HTR-8/SVneo (cell line): ENCODE measurements around the gene DYSF.
A peak's percentile ranks its signal among the peaks of the same experiment; 100 is the strongest.

ENCODE experiments used
- DNase-seq: peaks from one replicate; pipeline ENCODE4 v3.0.0; 2011; ENCODE audit warnings: low spot score, mixed read lengths; ENCODE audit not compliant: insufficient read length
- FAIRE-seq: peaks from 2 replicates; lab custom pipeline; 2011; peaks lifted over from hg19 to GRCh38; lab: Jason Lieb, UNC

DYSF gene

DNA sequence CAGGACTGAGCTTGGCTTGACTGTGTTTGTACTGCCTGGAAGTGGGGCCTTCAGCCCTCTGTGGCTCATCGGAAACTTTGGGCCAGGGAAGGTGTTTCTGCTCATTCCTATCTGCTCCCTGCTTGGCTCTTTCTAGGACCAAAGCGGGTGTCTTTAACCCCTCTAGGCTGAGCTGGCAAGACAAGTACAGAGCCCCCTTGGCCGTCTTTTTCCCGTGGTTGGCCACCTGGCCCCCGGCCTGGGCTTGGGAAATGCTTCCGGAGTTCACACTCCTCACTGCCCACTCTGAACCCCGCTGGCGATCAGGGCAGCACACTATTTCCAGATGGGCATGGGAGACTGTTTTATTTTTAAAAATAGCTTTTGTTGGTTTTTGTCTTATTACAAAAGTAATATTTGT, 243.0 kb downstream of the DYSF start:
- no peak for DNase-seq
- no peak for FAIRE-seq

DNA sequence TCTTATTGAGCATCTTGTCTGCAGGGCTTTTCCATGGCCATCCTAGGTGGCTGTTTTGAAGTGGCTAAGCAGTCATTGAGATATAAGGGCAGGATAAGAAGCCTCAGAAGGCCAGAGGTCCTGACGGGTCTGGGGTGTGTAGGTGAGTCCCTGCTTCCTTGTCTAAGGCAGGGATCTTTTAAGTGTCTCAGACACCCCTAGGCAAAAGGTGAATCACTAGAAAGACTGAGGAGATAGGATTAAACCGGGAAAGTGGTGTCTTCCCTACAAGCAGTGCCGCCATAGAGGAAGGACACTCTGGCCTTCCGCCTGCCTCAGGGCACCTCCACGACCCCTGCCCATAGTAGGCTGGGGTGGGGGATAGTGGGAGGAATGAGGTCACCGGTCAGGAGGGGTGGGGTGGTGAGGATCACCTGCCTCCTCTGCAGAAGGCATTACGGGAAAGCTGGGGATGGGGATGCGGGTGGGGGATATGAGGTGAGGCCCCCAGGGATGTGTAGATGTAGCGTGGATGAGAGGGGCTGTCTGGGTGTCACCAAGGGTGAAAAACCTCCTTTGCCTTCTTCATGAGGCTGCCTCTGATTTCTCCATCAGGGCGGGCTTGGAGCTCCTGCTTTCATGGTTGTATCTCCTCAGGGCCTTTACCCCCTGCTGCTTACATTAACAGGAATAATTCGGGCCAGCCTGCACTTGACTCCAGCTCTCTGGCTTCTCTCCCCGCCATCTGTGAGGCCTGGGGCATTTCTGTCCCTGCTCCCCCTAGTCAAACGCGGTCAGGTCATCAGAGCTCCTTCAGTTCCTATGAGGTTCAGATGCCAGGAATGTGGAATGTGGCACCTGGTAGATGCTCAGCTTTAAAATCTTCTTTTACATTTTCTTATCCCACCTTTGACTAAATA, 244.0 kb downstream of the DYSF start:
- DNase-seq: no peak
- FAIRE-seq: no peak

DNA sequence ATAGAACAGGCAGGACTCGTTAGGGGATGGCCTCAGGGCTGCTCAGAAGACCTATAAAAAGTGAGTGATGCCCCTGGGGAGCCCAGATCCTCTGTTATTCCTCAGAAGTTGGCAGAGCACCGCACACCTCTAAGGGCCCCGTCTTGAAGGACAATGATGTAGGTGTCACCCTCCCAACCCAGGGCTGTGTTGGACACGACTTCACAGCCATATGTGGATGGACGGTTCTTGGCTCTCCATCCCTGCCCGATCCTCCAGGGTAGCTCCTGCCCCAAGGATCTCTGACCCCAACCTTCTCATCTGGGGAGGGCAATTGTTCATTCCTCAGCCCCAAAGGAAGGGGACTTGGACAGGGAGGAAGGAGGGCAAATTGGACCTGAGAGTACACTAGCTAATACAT, 246.1 kb downstream of the DYSF start:
- DNase-seq: no peak
- FAIRE-seq: no peak

DNA sequence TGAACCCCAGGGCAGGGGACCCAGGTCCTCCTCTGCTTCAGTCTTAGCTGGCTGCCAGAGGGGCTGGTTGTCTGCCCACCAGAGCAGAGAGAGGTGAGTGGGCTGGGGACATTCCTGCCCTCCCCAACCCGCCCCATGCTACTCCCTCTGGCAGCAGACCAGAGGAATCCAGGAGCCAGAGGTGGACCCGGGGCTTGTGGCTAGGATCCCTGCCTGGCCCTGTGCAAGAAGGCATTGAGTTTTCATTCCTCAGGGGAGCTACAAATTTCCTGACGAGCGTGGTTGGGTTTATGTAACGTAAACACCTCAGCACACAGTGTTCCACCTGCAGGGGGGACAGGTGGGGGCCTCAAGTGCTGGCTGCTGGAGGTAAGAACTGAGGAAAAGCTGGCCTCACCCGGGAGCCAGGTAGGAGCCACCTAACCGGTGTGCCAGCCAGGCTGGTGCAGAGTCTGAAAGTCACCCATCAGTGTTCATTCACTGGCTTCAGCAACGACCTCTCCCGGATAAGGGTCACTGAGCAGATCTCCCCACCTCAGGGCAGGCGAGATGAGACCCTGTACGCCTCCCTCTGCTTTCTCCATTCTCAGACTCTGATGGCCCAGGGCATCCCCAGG, 246.8 kb downstream of the DYSF start:
- no peak for FAIRE-seq
- DNase-seq: no peak

DNA sequence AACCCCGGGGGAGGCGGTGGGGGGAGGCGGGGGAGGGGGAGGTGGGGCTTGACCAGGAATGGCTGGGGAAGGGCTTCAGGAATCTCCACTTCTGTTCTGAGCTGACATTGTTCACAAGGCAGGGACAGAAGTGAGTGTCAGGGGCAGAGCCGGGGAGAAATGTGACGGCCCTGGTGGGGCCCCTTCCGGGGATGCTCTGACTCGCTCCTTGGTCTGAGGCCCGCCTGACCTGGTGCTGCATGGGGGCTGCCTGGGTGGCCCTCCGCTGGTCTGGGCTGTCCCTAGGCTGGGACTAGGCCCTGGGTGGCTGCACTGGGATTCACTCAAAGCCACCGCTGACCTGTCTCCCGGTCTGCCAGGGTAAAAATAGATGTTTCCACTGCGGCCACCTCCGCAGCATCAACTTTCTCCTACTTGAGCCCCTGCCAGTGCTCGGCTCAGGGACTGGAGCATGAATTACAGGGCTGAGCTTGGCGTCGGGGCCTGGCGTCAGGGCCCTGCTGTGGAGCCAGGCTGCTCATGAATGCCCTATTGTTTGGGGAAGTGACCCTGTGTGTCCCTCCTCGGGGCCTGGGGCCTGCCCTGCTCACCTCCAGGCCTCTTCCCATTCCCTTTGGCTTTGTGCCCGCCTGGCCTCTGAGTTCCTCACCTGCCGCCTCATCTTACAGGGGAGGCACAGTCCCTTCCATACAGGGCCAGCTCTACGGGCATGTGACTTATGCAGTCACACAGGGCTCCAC, 247.5 kb downstream of the DYSF start:
- DNase-seq (no peak), FAIRE-seq (no peak)

DNA sequence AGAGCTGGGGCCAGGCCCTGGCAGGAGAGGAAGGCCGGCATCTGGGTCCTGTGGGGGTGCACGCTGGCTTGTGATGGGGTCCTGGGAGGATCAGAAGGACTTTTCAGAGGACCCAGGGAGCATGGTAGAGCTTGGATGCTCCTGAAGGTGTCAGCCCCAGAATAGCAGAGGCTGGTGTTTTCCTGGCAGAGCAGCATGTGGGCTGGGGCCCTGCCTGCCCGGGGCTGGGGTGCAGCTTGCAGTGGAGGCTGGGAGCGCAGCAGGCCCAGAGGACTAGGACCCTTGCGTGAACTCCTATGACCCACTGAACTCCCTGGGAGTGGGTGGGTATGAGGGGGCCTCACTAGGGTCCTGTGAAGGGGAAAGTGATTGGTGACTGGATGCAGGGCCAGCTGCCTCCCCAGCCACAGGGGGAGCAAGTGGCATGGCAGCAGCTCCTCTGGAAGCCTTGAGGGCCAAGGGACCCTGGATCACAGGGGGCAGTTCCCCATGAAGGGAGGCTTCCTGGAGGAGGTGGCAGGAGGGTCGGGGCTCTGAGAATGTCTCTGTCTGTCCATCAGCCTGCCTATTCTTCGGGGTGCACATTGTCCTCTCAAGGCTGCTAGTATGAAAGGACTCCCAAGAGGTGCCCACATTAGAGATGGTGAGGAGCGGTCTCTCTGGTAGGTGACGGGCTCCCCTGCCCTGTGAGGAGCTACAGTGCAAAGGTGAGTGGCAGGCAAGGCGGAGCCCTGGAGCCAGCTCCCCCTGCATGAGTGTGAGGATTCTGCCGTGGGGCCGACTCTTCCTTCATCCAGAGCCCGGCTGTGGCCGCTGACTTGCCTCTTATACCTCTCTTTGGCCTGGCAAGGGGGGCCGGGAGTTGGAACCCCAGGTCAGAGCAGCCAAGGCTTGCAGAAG, 249.0 kb downstream of the DYSF start:
- FAIRE-seq (no peak), DNase-seq (no peak)

DNA sequence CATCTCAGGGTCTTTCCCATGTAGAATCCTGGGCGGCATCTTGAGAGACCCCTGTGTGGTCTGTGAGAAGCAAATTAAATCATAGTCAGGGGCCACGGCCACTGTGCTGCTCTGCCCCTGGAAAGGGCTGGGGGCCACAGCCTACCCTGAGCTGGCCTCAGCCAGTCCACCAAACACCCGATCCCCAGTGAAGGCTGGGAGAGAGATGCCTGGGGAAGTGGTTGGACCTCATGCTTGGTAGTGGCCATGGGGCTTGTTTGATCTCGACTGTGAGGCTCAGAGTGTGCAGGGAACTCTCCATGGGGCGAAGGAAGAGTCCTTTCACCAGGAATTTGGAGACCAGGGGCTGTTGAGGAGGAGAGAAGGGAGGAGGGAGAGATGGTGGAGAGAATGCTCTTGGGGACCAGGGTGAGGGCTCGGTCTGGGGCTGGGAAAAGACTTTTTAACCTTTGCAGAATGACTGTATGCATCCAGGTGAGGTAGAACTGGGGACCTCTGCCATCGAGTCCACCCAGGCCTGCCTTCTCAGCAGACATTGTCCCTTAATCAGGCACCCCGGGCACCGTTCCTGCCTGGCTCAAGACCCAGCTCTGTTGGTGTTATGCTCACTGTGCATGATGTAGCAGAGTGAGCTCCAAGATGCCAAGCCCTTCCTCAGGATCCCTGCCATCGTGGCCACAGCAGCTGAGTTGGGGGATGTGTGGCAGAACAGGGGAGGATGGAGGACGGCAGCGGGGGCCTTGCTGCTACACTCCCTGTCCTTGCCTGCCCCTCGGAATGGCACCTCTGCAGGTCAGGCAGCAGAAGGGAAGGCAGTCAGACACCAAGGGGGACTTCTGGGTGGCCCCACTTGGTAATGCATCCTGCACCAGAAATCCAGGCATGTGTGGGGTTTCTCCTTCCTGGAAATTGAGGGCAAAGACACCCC, 249.9 kb downstream of the DYSF start:
- peak; percentile 57 for FAIRE-seq
- DNase-seq: no peak

DNA sequence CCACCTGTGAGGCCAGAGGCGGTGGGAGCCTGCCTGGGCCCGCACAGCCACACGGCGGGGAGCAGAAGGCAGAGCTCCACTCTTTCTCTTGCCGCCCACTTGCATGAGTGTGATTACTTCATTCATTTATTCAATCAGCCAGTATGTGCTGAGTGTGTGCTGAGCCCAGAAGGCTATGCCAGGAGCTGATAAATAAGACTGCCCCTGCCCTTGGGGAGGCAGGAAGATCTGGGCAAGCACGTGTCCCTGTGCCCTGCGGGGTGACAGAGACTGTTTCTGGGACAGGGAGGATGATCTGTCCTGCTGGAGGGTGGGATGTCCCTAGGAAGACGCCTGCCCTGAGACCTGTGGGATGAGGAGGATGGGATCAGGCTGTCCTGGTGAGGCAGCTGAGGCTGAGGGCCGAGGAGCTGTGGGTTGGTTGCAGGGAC, 250.8 kb downstream of the DYSF start:
- FAIRE-seq: no peak
- DNase-seq: no peak

DNA sequence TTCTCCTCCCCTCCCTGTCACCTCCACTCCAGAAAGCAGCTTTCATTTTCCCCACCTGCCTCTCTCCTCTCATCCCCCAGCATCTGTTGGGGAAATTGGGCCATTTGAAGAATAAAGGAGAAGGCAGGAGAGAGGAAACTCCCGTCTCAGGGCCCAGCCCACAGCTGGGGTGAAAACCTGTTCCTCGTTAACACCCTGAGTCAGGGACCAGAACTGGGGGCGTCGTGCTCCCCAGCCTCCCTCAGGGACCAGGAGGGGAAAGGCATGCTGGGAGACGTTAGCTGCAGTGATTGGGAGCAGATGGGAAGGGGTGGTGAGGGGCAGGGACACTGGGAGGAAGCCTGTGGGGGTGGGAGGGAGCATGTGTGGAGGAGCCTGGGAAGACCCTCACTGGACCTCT, 251.3 kb downstream of the DYSF start:
- DNase-seq (no peak), FAIRE-seq (no peak)

DNA sequence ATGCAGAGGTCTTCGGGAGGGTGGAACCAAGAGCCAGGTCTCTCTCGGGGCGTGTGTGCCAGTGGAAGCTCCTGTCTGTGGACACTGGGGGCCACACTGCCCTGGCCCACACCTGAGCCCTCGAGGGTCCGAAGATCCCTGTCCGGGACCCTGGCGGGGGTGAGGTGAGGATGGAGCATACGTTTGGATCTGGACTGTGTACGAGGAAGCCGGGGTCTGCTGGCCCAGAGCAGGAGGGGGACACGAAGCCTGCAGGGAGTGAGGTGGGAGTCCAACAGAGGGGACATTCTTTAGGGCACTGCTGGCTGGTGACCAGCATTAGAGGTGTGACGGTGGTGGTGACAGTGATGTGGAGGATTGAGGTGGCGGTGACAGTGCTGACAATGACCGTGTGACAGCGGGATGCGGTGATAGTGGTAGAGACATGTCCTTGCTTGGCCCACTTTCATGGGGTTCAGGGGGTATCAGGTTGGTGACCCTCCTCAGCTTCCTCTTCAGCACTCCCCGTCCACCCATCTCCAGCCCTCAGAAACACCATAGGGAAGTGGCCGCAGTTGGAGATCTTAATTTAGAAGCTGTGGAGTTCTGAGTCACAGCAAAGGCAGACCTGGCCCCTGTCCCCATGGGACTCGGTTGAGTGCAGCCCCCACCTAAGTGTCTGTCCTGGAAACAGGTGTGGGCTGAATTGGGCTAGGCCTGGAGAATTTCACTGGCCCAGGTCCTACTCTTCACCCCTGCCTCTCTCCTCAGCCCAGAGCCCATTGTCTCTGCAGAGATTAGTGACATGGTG, 252.0 kb downstream of the DYSF start:
- FAIRE-seq (no peak), DNase-seq (no peak)

DNA sequence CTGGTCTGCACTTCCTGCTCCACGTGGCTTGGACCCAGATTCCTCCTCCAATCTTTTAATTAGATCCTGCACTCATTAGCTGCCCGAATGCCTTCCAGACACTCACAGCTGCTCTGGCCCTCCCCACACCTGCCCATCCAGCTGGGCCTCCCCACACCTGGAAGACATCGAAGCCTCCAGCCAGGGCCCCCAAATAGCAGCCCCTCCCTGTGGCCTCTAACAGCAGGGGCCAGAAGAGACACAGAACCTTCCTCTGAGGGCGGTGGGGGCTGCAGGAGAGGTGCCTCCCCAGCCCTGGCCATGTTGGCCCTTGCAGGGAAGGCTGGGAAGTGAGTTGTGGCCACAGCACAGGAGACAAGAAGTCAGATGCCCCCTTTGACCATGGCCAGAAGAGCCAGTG, 252.8 kb downstream of the DYSF start:
- DNase-seq: no peak
- FAIRE-seq: no peak

DNA sequence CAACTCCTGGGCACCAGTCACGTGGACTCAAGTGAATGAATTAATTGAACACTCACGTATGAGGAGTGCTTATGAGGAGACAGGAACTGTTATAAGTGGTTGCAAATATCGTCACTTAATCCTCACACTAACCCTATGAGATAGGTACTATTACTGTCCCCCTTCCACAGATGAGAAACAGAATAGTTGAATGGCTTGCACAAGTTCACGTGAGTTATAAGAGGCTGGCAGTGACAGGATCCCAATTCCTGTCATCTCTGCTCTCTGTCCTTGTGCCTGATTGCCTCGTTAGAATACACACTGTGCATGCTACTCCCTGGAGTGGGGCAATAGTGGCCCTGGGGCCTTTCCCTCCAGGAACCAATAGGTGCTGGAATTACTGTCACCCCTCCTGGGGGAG, 253.5 kb downstream of the DYSF start:
- DNase-seq (no peak), FAIRE-seq (peak; percentile 48)

DNA sequence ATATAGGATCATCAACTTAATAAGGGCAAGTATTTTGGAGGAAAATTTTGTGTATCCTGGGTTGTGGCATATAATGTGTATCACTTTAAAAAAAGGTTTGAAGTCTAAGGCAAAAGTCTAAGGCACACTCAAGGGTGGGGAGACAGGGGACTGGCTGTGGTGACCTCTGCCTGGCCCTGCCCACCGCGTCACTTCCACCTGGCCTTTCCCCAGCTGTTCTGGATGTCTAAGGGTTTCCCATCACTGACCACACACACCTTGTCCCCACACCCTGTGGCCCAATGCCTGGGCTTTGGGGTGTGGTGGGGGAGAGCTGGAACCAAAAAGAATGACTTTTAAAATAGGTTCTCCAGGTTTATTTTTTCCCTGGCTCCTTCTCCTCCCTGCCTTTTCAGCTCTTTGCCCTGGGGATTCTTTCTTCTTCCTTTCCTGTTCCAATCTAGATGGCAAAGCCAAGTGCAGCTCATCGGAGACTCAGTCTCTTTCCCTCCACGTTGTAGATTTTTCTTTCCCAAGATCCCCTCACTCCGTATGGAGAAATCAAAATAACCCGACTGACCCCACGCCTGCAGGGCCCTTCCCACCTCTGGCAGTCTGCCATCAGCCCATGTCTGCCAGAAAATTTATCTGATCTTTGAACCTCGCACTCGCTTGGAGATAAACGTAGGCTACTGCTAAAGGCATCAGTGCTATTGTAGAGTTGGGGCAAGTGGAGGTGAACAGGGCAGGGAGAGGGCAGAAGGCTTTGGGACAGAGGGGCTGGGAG, 257.2 kb downstream of the DYSF start:
- no peak for DNase-seq
- no peak for FAIRE-seq

DNA sequence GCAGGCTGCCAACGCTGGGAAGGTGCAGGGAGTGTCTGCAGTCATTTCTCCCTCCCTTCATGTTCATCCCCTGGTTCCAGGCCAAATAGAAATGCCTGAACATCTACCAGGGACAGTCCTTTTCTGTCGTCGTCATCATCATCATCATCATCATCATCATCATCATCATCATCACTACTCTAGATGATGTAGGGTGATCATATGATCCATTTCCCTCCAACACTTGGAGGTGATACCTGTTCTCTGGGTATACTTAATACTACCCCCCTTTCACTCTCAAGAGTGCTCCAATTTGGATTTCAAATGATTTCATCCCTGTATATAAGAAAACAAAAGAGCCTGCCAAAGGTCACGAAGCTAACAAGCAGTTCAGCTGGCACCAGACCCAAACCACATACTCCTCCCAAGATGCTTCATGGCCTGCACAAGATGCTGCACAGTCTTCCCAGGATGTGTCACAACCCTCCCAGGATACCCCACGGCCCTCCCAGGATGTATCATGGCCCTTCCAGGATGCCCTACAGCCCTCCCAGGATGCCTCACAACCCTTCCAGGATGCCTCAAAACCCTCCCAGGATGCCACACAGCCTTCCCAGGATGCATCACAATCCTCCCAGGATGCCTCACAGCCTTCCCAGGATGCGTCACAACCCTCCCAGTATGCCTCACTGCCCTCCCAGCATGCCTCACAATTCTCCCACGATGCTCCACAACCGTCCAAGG, 257.9 kb downstream of the DYSF start:
- FAIRE-seq (peak; percentile 93), DNase-seq (no peak)

DNA sequence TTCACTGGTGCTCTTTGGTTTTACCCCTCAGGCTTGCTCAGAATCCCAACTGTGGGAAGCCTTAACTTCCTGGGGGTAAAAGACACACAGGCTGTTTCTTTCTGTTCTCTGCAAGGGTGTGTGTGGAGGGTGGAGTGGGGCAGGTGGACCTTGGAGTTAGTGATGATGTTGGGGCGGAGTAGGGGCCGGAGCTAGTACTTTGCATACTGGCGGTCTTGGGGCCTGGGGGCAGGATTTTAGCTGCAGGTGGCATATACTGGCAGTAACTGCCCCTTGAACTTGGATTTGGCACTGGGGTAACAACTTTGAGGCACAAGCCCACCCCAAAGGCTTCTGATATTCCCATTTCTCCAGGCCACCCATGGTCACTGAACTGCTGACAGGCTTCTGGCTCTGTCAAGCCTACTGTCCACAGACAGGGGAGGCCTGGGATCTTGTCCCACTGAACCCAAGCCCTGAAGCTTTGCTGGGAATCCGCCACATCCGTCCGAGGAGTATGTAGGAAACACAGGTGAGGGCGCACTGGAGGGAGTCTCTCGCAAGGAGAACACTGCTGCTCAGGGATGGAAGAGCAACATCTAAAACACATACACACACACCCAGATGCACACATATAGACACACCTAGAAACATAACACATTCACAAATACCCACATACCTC, 258.9 kb downstream of the DYSF start:
- DNase-seq (no peak), FAIRE-seq (peak; percentile 83)
